ES-I3 (cell line): ENCODE measurements around the gene PCMTD2.
"Not testable (repeated sequence)": the region's sequence is repeated elsewhere in the genome, so short reads cannot be mapped to it uniquely, and the experiment has no call there.

Source experiments
- H3K36me3 ChIP-seq: 2 replicates; pipeline ENCODE4 v1.6.1; 2013; ENCODE audit warnings: mild to moderate bottlenecking, low read length, control low read depth, moderate library complexity; ENCODE audit not compliant: insufficient read depth
- H3K4me1 ChIP-seq: 2 replicates; pipeline ENCODE4 v1.6.1; 2013; ENCODE audit warnings: mild to moderate bottlenecking, control low read depth, low read length; ENCODE audit not compliant: insufficient read depth
- H3K9ac ChIP-seq: 2 replicates; pipeline ENCODE4 v1.6.1; 2013; ENCODE audit warnings: low read depth, mild to moderate bottlenecking, low read length, moderate library complexity
- H3K9me3 ChIP-seq: 2 replicates; pipeline ENCODE4 v1.6.1; 2013; ENCODE audit warnings: mild to moderate bottlenecking, low read length, moderate library complexity; ENCODE audit not compliant: control insufficient read depth, insufficient read depth

The PCMTD2 gene

DNA sequence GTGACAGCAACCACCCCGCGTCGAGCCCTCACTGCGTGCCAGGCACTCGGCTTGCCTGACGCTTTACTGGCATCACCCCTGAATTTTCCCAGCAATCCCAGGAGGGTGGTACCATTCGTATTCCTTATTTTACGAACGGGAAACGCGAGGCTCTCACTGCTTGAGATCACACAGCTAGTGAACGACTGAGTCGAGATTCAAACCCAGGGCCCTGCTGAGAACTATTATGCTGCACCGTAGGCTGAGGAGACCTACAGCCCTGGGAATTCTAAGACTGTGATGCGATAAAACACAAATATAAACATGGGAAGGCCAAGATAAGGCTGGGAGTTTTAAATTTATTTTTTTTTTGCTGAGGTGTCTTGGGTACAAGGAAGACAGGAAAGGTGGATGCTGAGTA lies 60.3 kb downstream of the PCMTD2 start:
- not testable (repeated sequence) for H3K9me3 ChIP-seq, H3K36me3 ChIP-seq, H3K4me1 ChIP-seq, H3K9ac ChIP-seq

GRCh38 chr20:64316415-64317083 lies 61.0 kb downstream of the PCMTD2 start:
- H3K36me3 ChIP-seq, H3K9me3 ChIP-seq, H3K9ac ChIP-seq: not testable (repeated sequence)

GRCh38 chr20:64317331-64317730 lies 61.8 kb downstream of the PCMTD2 start:
- not testable (repeated sequence) for H3K9me3 ChIP-seq, H3K4me1 ChIP-seq, H3K9ac ChIP-seq, H3K36me3 ChIP-seq

More at GRCh38 chr20:64316415-64317083, 61.0 kb downstream of the PCMTD2 start:
- H3K4me1 ChIP-seq = not testable (repeated sequence)

- H3K4me1 ChIP-seq, H3K9ac ChIP-seq, H3K36me3 ChIP-seq, H3K9me3 ChIP-seq: not testable (repeated sequence)
These were observed 62.5 kb downstream of the PCMTD2 start for GRCh38 chr20:64318056-64318455.

DNA sequence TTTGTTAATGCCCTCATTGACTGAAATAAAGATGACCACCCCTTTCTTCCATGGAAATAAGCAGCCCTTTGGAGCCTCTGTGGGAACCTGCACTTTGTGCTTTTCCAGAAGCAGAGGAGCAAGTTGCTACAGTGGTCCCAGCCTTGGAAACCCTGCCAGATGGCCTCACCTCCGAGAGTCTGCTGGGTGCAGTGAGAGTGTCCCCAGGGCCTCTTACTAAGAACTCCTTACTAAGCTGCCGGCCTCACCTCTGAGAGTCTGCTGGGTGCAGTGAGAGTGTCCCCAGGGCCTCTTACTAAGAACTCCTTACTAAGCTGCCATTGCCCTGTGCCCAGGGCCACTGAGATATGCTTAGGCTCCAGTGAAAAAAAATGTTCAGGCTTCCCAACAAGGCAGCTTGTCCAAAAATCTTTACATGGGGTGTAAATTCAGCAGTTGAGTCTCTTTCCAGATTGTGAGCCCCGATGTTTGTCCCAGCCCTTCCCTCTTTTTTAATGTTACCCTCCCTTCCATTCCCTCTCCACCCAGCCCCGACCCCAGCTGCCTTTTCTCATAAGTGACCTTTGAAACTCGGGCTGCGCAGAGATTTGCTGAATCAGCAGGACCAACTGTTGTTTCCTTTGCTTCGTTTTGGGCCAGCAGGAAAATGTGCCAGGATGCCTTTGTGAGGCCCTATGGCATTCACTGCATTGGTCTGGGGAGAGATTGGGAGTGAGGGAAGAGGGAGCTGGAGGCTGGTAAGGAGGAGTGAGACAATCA lies 66.7 kb downstream of the PCMTD2 start:
- not testable (repeated sequence) for H3K9me3 ChIP-seq, H3K4me1 ChIP-seq, H3K36me3 ChIP-seq, H3K9ac ChIP-seq
